ENCODE results near the gene TCF4.

GRCh38 chr18:55296778-55297177, 291.2 kb downstream of the TCF4 start:
- TF ChIP-seq CTCF (conservative IDR thresholded peaks at IDR 0.05; ENCODE audit: low read depth in 2 of 2) (no peak), POLR2AphosphoS5 (IDR thresholded peaks at IDR 0.05; ENCODE audit: low read depth) (no peak), CREB1 (CRISPR knock-in tag; IDR thresholded peaks at IDR 0.05; ENCODE audit: low read depth) (no peak), EZH2 (IDR thresholded peaks at IDR 0.05; ENCODE audit: low read depth, unreplicated experiment) (no peak), REST (IDR thresholded peaks at IDR 0.05; ENCODE audit: unreplicated experiment) (no peak), JUNB (IDR thresholded peaks at IDR 0.05; ENCODE audit: unreplicated experiment) (no peak), EZH2phosphoT487 (IDR thresholded peaks at IDR 0.05; ENCODE audit: unreplicated experiment) (no peak), STAT1 (IDR thresholded peaks at IDR 0.05; ENCODE audit: unreplicated experiment) (no peak), ETS1 (IDR thresholded peaks at IDR 0.05) (no peak)

All from GM23338 (cell line).